Right ventricle myocardium superior (tissue), 1 donor: ENCODE results near the gene ZSWIM3. TPM values are rescaled to one million over a fixed set of nuclear protein-coding genes. Genes with fewer than 3 reads are reported as not detected.
"Not testable (repeated sequence)": the region's sequence is repeated elsewhere in the genome, so short reads cannot be mapped to it uniquely, and the experiment has no call there.

Source experiments
- ATAC-seq: fragments of 200-7000 bp; cut with Tn5 transposase; one replicate; pipeline ENCODE4 v1.9.1; 2020; ENCODE audit warnings: mild to moderate bottlenecking; ENCODE audit not compliant: poor library complexity
- DNase-seq: peaks from one replicate; pipeline ENCODE4 v3.0.0-alpha.2; 2020
- intact Hi-C: fragments of 100-400 bp; cut with DNase I; formaldehyde crosslinking; loops from one replicate; pipeline ENCODE4 v1.11.2; 2022
- total RNA-seq: library from RNA; stranded (reverse); fragmentation: NEBNext Ultra II Directional; extraction: Animal tissue kit (Norgen Biotek cat#: 25700); gene quantifications from one replicate; pipeline ENCODE4 v1.2.1, GENCODE V29; 2021
- donor health status: DM: no; HTN: yes; CAD: no; lungs with severe emphysema.

ZSWIM3 gene
- total RNA-seq, 1 donor from 2014 or later = 1.4 TPM

- DNase-seq (no peak), ATAC-seq (no peak)
- intact Hi-C loops = no loop called here
Observed at GRCh38 chr20:45828589-45828988, 28.8 kb upstream of the ZSWIM3 start.

- intact Hi-C loops = loop anchor here (5.0 kb wide), 1 partner anchor 108 kb away; no protein-coding TSS in a partner anchor
Observed at GRCh38 chr20:45829673-45830106, 27.7 kb upstream of the ZSWIM3 start.

GRCh38 chr20:45832619-45833018, 24.8 kb upstream of the ZSWIM3 start:
- ATAC-seq = no peak
- intact Hi-C loops = loop anchor here (5.0 kb wide), 1 partner anchor 105 kb away; no protein-coding TSS in a partner anchor
- no peak for DNase-seq

More at GRCh38 chr20:45829673-45830106, 27.7 kb upstream of the ZSWIM3 start:
- not testable (repeated sequence) for ATAC-seq, DNase-seq

- intact Hi-C loops = loop anchor here (5.0 kb wide), 1 partner anchor 104 kb away; no protein-coding TSS in a partner anchor
- ATAC-seq = peak; percentile 88
- peak; percentile 92 for DNase-seq
Observed at GRCh38 chr20:45833030-45833882, 24.2 kb upstream of the ZSWIM3 start, which contains the start of gene SNX21. SNX21 (plus strand) TSS chr20:45833799; CDS start chr20:45833920, 121 bp downstream.

DNA sequence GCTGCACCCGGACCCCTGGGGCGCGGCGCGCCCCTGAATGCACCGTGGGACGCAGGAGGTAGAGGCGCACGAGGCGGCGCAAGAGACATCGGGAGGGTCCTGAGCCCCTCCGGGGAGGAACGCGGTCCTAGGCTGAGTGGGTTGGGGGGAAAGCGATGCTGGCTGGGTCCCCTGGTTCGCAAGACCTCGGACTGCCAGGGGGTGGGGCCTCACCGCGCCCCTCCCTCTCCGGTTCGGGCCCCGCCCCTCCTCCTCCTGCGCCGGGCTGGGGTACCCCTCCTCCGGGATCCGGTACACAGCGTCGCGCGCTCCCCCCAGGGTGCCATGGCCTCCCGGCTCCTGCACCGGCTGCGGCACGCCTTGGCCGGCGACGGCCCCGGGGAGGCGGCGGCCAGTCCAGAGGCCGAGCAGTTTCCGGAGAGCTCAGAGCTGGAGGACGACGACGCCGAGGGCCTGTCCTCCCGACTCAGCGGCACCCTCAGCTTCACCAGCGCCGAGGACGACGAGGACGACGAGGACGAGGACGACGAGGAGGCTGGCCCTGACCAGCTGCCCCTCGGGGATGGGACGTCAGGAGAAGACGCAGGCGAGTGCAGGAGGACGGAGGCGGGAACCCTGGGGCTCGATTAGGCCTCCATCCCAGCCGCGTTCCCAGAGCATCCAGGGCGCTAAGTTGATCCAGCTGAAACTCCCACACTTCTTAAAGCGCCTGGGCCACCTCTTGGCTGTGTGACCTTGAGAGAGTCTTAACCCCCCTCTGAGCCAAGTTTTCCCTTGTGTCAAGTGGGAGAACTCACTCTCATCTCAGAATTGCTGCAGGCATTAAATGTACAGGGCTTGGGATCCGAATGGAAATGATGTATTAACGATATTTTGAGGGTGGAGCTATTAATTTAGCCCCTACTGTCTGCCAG, 23.3 kb upstream of the ZSWIM3 start:
- intact Hi-C loops = loop anchor here (5.0 kb wide), 1 partner anchor 103 kb away; no protein-coding TSS in a partner anchor
- DNase-seq = peak; percentile 84
- ATAC-seq = peak; percentile 89

DNA sequence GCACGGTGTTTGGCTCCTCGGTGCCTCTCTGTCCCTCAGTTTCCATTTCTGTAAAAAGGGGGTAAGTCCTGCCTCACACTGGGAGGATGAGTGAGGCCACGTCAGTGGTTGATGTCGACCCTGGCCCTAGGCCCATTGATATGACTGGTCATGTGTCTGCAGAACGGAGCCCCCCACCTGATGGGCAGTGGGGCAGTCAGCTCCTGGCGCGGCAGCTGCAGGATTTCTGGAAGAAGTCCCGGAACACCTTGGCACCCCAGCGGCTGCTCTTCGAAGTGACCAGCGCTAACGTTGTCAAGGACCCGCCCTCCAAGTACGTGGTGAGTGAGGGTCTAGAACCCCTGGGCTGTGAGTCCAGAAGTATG, 22.6 kb upstream of the ZSWIM3 start:
- ATAC-seq (no peak), DNase-seq (no peak)
- intact Hi-C loops = loop anchor here (5.0 kb wide), 1 partner anchor 103 kb away; no protein-coding TSS in a partner anchor

- intact Hi-C loops = no loop called here
- ATAC-seq = no peak
Observed at GRCh38 chr20:45835329-45835765, 22.1 kb upstream of the ZSWIM3 start.

DNA sequence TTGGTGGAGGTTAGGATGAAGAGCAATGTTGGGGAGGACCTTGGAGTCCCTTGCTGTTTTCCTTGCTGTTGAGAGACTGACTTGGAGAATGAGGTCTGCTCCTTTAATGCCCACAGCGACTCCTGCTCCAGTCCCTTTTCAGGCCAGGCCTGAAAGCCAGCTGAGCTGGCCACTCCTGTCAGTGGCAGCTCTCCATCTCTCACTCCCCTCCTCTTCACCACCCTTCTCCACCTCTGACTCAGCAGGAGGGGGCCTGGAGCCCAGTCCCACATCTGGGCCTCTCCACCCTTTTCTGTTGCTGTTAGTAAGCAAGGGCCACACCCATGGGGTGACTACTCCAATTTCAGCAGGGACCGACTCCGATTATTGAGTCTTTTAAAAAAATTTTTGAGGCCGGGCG, 21.6 kb upstream of the ZSWIM3 start:
- DNase-seq (peak; percentile 75), ATAC-seq (peak; percentile 21)
- intact Hi-C loops = no loop called here

More at GRCh38 chr20:45835329-45835765, 22.1 kb upstream of the ZSWIM3 start:
- no peak for DNase-seq

DNA sequence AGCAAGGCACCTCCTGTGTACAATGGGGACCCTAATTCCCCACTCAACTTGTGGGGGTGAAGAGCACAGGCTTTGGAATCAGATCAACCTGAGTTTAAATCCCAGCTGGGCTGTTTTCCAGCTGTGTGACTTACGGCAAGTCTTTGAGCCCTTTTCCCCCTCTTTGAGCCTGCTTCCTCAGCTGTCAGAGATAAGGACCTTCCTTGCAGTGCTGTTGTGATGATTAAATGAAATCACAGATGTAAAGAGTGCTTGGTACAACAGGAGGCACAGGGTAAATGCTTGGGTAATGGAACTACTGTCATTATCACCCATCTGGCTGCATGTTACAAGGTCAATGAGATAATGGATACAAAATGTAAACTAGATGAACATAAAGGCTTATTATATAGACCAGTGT, 20.6 kb upstream of the ZSWIM3 start:
- no peak for DNase-seq
- intact Hi-C loops = no loop called here
- ATAC-seq = no peak

GRCh38 chr20:45840700-45841198, 16.7 kb upstream of the ZSWIM3 start:
- DNase-seq = no peak
- intact Hi-C loops = no loop called here
- ATAC-seq = no peak

DNA sequence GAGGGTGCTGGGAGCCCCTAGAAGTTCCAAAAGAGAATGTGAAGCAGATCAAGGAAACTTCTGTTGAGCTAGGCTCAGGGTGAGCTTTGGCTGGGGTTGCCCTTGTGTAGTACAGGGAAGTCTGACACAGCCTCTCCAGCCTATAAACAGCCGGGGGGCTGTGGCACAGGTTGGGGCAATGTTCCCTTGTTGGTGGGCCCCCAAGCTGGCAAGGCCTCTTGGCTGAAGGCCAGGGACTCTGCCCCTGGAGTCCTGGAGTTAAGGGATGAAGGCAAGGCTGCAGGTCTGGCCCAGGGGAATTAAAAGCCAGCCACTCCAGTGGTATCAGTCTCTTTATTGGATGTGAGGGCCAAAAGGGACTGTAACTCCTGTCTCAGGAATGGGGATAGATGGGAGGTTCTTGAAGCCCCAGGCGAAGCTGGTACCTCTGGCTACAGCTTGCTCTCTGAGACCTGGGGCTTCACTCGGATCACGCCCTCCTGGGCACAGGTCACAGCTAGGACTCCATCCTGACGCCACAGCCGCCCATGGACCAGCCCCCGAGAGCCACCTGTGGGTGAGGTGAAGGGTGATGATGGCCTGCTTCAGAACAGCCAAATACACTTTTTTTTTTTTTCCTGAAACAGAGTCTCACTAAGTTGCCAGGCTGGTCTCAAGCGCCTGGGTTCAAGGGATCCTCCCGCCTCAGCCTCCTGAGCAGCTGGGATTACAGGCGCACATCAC, 15.8 kb upstream of the ZSWIM3 start:
- ATAC-seq (no peak), DNase-seq (no peak)
- intact Hi-C loops = no loop called here

- DNase-seq (no peak), ATAC-seq (peak; percentile 29)
- intact Hi-C loops = no loop called here
Observed at GRCh38 chr20:45842169-45842812, 15.1 kb upstream of the ZSWIM3 start.

DNA sequence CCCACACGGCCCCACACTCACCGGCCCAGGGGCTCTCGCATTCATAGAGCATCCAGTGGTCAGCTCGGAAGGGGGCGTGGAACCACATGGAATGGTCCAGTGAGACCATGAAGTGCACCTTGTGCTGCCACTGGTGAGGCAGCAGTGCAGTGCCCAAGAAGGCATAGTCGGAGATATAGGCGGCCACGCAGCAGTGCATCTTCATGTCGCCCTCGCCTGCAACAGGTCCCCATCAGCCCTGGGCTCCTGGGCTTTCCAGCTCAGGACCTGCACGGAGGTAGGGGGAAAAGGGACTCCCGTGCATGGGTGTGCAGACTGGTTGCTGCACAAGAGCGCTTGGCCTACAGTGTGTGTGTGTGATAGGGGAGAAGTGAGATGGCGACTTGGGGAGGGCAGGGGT, 13.9 kb upstream of the ZSWIM3 start:
- DNase-seq = no peak
- no peak for ATAC-seq
- intact Hi-C loops = no loop called here

DNA sequence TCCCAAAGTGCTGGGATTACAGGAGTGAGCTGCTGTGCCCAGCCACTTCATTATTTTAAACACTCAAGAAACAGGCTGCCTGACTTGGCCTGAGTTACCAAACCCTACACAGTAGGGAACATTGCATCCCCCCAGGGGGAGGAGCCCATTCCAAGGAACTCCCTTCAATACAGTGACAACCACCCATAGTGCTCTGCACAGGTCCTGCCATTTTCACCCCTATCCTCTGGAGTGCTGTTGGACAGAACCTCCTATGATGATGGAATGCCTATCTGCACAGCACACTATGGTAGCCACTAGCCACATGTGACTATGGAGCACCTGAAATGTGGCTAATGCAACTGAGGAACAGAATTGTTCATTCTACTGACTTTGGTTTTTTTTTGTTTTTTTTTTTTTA, 12.0 kb upstream of the ZSWIM3 start:
- DNase-seq = no peak
- no peak for ATAC-seq
- intact Hi-C loops = no loop called here

DNA sequence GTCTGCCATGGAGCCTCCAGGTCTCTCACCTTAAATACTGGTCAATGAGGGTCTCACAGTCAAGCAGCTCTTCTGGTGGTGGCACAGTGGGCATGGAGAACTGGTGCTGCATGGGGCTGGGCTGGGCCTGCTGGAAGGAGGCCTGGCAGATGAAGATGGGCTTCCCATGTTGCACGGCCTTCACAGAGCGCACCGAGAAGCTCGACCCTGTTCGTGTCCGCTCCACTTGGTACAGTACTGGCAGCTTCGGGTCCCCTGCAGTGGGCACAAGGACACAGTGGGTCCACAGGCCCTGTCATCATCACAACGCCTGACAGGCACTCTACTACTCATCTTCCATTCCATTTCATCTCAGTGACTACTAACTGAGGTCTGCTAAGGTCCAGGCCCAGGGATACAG, 9.0 kb upstream of the ZSWIM3 start:
- DNase-seq (no peak), ATAC-seq (no peak)
- intact Hi-C loops = no loop called here

- ATAC-seq = no peak
- DNase-seq = no peak
- intact Hi-C loops = no loop called here
Observed at GRCh38 chr20:45848969-45849582, 8.3 kb upstream of the ZSWIM3 start.

GRCh38 chr20:45850238-45850637, 7.2 kb upstream of the ZSWIM3 start:
- intact Hi-C loops = no loop called here
- ATAC-seq = no peak
- DNase-seq = no peak
